ENCODE data around the gene PLEKHG4.

Gene PLEKHG4

DNA sequence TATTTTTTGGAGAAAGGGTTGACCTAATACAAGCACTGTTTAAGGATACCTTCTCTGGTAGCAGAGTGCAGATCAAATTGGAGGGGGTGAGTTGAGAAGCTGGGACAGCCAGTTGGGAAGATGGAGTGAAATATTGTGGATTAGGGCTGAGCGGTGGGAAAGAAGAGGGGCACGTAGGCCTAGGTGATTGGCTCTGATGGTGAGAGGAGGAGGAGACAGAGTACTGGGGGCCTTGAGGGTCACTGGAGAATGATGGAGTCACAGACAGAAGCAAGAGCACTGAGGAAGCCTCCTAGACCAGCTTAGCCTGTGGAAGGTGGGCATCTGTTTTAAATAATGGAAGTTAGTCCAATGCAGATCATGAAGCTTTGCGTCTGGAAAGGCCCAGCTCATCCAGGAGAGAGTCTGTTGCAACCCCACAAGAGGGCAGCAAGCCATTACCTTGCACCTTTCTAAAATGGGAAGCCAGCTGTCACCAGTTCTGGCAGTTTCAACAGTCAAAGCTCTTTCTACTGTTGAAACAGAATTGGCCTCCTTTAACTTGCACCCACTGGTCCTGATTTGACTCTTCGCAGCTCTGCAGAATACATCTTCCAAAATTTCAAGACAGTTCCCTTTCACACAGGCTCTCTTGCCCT lies 18.8 kb upstream of the PLEKHG4 start:
- peak; percentile 59 for DNase-seq (ENCODE audit: low spot score)

GRCh38 chr16:67263201-67263600 lies 16.1 kb upstream of the PLEKHG4 start:
- DNase-seq (ENCODE audit: low spot score): no peak

GRCh38 chr16:67264277-67264676 lies 15.1 kb upstream of the PLEKHG4 start:
- no peak for DNase-seq (ENCODE audit: low spot score)

- DNase-seq (ENCODE audit: low spot score): no peak
Measured at GRCh38 chr16:67264866-67265265, 14.5 kb upstream of the PLEKHG4 start.

- no peak for DNase-seq (ENCODE audit: low spot score)
Measured at GRCh38 chr16:67265834-67266233, 13.5 kb upstream of the PLEKHG4 start.

DNA sequence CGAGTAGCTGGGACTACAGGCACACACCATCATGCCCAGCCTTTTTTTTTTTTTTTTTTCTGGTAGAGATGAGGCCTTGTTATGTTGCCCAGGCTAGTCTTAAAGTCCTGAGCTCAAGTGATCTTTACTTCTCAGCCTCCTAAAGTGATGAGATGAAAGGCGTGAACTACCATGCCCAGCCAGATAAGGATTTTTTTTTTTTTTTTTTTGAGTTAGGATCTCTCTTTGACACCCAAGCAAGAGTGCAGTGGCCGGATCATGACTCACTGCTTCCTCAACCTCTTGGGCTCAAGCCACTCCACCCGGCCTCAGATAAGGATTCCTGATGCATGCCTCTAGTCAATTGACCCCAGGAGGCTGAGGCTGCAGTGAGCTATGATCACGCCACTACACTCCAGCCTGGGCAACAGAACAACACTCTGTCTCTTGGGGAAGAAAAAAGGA lies 11.2 kb upstream of the PLEKHG4 start:
- peak; percentile 40 for DNase-seq (ENCODE audit: low spot score)

DNA sequence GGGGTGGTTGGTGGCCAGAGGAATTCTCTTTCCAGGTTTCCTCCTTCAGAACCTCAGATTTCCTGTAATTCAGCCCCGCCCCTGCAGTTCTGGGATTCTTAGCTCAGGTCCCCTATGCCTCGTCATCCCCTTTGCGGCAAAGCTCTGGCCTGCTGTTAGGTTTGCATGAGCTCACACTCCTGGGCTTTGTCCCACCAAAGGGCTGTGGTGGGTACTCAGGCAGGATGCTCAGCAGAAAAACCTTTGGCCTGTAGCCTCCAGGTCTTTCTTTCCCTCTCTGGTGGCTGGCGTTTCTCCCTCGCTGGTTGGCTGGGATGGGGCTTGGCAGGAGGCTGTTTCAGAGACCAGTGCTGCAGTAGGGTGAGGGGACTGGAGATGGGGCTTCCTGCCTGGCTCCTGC lies 9.6 kb upstream of the PLEKHG4 start:
- DNase-seq (ENCODE audit: low spot score): no peak

GRCh38 chr16:67270931-67271338 lies 8.4 kb upstream of the PLEKHG4 start:
- no peak for DNase-seq (ENCODE audit: low spot score)

DNA sequence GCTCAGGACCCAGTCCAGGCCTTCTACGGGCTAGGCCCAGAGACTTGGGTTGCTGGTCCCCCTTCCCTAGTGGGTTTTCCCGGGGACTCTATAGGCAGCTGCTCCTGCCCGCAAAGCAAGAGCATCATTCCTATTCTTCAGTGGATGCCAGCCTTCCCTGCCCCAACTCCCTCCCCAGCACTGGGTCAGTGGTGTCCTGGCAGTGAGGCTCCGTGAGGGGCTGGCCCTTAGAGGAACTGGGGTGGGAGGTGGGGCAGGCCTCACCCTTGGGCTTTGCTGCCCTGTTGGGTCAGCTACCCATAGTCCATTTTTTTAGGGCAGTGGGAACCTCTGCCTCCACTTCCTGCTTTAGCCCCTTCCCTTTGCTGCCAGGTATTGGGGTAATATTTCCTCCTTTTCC lies 7.9 kb upstream of the PLEKHG4 start:
- no peak for DNase-seq (ENCODE audit: low spot score)

DNA sequence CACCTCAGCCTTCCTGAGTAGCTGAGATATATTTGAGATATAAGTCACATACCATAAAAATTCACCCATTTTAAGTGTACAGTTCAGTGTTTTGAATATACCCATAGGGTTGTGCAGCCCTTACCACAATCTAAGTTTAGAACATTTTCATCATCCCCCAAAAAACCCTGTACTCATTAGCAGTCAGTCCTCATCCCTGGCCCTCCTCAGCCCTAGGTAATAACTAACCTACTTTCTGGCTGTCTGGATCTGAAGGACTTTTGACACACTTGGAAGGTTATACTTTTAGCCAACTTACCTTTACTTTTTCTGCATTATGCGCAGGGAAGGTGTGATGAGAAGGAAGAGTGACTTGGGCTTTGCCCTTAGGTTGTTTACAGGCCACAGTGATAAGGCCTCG lies 4.0 kb upstream of the PLEKHG4 start:
- DNase-seq (ENCODE audit: low spot score): no peak

DNA sequence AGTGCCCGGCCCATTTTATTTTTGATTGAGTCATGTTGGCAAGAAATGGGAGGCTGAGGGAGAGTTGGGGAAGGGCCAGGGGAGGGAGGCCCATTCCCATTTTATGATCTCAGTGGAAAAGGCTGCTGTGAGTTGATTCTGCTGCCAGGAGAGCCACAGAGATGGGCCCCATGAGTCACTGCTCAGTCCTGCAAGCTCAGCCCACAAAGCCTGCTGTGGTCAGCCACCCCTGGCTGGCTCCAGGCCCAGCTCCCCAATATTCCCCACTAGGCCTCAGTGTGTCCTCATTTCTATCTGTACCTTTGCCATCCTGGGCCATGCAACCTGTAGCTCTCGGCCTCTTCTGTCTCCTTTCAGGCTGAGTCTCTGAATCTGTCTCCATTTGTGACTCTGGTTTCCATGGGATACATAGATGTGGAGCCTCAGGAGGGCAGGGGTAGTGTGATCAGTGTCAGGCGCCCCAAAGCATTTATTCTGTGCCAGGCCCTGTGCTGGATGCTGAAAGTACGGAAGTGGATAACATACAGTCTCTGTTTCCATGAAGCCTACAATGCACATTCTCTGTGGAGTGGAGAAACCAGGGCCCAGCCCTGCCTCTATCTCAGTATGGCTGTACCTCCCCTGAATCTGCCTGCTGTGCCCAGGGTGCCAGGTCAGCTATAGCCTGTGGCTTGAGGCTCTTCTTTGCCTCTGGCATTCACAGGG lies 1.9 kb upstream of the PLEKHG4 start:
- peak; percentile 94 for DNase-seq (ENCODE audit: low spot score)

- DNase-seq (ENCODE audit: low spot score): no peak
Measured at GRCh38 chr16:67277999-67278772, 1.1 kb upstream of the PLEKHG4 start.

DNA sequence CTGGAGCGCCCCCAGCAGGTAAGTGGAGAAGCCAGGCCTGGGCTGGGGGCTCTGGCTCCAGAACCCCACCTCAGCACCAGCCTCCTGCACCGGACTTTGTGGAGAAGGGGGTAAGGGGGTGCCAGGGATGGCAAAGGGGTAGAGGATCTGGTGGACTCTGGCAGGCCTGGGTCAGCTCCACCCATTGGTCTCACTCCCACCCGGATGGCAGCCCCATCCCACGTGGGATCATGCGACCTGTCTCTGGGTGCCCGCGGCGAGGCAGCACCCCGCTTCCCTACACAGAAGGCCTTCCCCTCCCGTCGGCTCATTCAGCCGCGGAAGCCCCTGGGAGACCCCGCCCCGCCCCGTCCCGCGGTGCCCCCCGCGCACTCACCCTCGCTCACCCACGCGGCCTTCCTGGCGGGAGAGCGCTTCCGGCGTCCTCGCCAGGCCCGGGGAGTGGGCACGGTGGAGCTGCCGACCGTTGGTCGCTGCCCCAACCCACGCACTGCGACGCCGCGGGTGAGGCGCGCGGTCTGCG lies 498 bp upstream of the PLEKHG4 start:
- DNase-seq (ENCODE audit: low spot score): no peak

DNA sequence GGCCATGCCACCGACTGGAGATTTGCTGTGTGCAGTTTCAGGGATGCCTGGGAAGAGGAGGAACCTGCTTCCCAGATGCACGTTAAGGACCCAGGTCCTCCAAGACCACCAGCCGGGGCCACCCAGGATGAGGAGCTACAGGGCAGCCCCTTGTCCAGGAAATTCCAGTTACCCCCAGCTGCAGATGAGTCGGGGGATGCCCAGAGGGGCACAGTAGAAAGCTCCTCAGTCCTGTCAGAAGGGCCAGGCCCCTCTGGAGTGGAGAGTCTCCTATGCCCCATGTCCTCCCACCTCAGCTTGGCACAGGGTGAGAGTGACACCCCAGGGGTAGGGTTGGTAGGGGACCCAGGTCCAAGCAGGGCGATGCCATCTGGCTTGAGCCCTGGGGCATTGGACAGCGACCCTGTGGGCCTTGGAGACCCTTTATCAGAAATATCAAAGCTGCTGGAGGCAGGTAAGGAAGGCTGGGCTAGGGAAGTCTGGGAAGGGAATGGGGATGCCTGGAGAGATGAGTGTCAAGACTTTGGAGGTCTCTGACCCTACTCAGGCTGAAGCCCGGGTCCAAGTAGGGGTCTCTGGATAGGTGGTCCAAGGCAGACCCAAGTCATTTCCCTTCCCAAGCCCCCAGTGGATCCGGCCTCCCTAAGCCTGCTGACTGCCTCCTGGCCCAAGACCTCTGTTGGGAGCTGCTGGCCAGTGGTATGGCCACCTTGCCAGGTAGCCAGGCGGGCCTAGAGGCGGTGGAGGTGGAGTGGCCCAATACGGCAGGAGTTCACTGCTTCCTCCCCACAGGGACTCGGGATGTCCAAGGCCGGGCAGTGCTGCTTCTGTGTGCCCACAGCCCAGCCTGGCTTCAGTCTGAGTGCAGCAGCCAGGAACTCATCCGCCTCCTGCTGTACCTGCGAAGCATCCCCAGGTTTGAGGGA lies 1.0 kb downstream of the PLEKHG4 start:
- no peak for DNase-seq (ENCODE audit: low spot score)

DNA sequence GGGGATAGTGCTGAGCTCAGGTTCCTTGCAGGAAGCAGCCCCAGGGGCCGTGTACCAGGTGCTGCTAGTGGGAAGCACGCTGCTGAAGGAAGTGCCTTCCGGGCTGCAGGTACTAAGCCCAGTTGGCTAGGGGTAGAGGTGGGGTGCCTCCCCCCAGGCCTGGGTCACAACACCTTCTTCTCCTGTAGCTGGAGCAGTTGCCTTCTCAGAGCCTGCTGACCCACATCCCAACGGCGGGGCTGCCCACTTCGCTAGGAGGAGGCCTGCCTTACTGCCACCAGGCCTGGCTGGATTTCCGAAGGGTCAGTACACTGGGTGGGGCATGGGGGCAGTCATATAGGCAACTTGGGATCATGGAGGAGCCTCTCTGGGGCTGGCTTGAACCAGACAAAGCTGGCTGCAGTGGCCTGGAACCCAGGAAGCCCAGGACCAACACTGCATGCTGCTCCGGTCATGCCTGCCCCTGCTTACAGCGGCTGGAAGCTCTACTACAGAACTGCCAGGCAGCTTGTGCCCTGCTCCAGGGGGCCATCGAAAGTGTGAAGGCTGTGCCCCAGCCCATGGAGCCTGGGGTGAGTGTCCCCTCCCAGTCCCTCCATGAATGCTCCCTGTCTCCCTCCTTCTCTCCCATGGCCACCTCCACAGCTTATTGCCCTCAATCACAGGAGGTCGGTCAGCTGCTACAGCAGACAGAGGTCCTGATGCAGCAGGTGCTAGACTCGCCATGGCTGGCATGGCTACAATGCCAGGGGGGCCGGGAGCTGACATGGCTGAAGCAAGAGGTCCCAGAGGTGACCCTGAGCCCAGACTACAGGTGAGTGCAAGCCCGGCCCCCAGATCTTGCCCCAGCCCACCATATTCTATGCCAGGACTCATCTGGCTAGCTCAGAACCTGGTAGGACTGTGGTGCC lies 2.5 kb downstream of the PLEKHG4 start:
- no peak for DNase-seq (ENCODE audit: low spot score)

GRCh38 chr16:67282447-67282805 lies 3.1 kb downstream of the PLEKHG4 start:
- DNase-seq (ENCODE audit: low spot score): no peak

- no peak for DNase-seq (ENCODE audit: low spot score)
Measured at GRCh38 chr16:67283039-67283825, 3.9 kb downstream of the PLEKHG4 start.

DNA sequence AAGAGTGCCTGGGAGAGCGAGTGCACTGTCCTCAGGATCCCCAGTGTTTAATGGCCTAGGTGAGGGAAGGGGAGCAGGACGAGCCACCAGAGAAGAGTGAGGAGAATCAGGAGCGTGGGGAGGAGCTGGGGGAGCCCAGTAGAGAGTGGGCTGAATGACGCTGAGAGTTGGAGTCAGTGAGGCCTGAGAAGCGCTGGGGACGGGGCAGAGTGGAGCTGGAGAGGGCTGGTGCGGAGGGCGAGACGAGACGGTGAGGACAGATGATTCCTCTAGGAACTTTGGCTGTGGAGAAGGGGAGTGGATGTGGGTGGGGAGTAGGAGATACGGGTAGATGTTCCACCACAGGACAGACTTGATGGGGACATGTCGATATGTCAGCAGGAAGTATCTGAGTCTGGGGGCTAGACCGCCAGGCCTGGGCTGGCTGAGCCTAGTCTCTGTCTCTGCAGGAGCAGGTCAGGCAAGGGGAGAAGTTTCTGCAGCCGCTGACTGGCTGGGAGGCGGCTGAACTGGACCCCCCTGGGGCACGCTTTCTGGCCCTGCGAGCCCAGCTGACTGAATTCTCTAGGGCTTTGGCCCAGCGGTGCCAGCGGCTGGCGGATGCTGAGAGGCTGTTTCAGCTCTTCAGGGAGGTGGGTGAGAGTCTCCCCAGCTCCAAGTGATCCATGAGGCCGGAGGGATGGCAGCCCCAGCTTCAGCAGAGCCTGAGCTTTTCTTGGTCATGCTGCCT lies 4.7 kb downstream of the PLEKHG4 start:
- no peak for DNase-seq (ENCODE audit: low spot score)

Measured in SW480 (cell line).